G401 (cell line): ENCODE measurements around the gene MAMSTR. TPM values are rescaled to one million over a fixed set of nuclear protein-coding genes. Genes with fewer than 3 reads are reported as not detected.
A peak's percentile ranks its signal among the peaks of the same experiment; 100 is the strongest.
"Not testable (repeated sequence)": the region's sequence is repeated elsewhere in the genome, so short reads cannot be mapped to it uniquely, and the experiment has no call there.

Experiments used
- DNase-seq: peaks from one replicate; pipeline ENCODE4 v3.0.0-alpha.2; 2015; ENCODE audit warnings: low spot score
- in situ Hi-C: cut with HindIII; loops from 2 replicates; pipeline ENCODE4 v1.10.0; 2016; ENCODE audit warnings: low sequenced_read_pairs, mixed read lengths
- total RNA-seq: library from RNA; depleted of rRNA; stranded (reverse); fragments of >200 nt; shearing (Covaris generic); gene quantifications from 2 replicates; pipeline ENCODE4 v1.2.3, GENCODE V29; 2014; rRNA removed

Gene MAMSTR
- total RNA-seq = 0.37 and 1.5 TPM in 2 replicates

DNA sequence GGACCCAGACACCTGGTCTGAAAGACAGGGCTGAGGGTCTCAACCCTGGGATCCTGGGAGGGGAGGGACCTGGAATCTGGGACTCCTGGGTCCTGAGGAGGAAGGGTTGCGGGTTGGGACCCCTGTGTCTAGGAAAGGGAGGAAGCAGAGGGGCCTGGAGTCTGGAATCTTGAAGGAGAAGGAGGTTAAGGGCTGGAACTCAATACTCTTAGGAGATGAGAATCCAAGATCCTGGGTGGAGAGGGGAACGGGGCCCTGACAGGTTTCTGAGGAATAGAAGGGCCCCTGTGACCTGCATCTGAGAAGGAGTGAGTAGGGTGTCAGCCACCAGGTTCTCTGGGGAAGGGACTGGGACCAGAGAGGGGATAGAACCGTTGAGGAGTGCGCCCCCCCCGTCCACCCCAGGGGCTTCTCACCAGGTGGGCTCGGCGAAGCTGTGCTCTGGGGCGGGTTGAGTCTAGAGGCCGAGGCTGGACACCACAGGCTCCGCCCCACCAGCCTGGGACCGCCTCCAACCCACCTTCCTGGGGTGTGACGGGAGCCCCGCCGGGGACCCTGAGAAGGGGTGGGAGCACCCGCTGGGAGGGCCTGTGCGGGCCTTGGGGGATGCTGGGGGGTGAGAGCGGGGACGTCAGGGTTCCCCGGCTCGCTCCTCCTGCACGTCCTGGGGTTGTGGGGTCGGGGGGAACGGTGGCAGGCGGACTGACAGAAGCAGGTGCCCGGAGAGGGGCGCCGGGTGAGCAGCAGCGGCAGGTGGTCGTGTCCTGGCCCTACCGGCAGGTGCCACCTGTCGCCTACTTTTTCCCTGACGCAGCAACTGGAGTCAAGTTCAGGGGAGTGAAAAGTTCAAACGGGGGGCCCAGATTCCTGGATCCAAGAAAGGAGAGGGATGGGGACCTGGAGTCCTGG lies at the start of gene MAMSTR:
TSS of gene MAMSTR (minus strand) at position 463 of the 909 bp plus-strand sequence. CDS start 694 bp downstream, outside the sequence.
- no peak for DNase-seq
- in situ Hi-C loops = no loop called here

- in situ Hi-C loops = no loop called here
- DNase-seq = no peak
Observed at GRCh38 chr19:48768994-48769713, 49.6 kb upstream of the MAMSTR start.

DNA sequence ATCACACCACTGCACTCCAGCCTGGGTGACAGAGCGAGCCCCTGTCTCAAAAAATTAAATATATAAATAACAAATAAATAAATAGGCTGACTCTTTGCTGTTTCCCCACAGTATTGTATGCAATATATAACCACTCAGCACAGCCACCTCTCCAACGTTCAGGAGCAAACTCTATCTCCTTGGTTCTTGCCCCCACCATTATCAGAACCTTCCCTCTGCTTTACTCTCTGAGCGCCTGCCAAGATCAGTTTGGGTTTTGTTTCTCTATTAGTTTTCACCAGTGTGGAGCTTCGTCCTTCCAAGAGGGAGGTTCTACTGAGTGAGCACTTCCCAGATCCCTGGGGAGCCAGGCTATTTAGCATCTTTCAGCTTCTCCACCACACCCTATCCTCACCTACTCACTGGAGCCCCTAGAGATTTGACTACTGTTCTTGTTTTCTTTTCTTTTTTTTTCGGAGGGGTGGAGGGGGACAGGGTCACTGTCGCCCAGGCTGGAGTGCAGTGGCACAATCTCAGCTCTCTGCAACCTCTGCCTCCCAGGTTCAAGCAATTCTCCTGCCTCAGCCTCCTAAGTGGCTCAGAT lies 48.7 kb upstream of the MAMSTR start:
- DNase-seq, in situ Hi-C loops: not testable (repeated sequence)

GRCh38 chr19:48765816-48766215 lies 46.3 kb upstream of the MAMSTR start:
- in situ Hi-C loops, DNase-seq: not testable (repeated sequence)

GRCh38 chr19:48760504-48761205 lies 41.1 kb upstream of the MAMSTR start:
- no peak for DNase-seq
- in situ Hi-C loops = no loop called here

DNA sequence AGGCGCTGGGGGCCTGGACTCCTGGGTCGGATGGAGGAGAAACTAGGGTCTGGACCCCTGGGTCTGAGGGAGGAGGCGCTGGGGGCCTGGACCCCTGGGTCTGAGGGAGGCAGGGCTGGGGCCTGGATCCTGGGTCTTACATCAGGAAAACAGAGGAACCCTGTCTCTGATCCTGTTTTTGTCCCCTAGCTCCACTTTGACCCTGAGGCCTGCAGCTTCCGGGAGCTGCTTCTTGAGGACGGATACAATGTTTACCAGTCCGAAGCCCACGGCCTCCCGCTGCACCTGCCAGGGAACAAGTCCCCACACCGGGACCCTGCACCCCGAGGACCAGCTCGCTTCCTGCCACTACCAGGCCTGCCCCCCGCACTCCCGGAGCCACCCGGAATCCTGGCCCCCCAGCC lies 38.2 kb upstream of the MAMSTR start:
- in situ Hi-C loops = no loop called here

GRCh38 chr19:48757089-48757675 lies 37.7 kb upstream of the MAMSTR start:
- in situ Hi-C loops = no loop called here
- DNase-seq = no peak

More for the DNA sequence above, 38.2 kb upstream of the MAMSTR start:
- no peak for DNase-seq

- in situ Hi-C loops = no loop called here
- no peak for DNase-seq
Observed at GRCh38 chr19:48756686-48757085, 37.2 kb upstream of the MAMSTR start.

DNA sequence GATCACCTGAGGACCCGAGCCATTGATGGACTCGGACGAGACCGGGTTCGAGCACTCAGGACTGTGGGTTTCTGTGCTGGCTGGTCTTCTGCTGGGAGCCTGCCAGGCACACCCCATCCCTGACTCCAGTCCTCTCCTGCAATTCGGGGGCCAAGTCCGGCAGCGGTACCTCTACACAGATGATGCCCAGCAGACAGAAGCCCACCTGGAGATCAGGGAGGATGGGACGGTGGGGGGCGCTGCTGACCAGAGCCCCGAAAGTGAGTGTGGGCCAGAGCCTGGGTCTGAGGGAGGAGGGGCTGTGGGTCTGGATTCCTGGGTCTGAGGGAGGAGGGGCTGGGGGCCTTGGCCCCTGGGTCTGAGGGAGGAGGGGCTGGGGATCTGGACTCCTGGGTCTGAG lies 36.7 kb upstream of the MAMSTR start:
- in situ Hi-C loops = no loop called here
- no peak for DNase-seq

- in situ Hi-C loops = no loop called here
- no peak for DNase-seq
Observed at GRCh38 chr19:48755787-48756186, 36.3 kb upstream of the MAMSTR start.

DNA sequence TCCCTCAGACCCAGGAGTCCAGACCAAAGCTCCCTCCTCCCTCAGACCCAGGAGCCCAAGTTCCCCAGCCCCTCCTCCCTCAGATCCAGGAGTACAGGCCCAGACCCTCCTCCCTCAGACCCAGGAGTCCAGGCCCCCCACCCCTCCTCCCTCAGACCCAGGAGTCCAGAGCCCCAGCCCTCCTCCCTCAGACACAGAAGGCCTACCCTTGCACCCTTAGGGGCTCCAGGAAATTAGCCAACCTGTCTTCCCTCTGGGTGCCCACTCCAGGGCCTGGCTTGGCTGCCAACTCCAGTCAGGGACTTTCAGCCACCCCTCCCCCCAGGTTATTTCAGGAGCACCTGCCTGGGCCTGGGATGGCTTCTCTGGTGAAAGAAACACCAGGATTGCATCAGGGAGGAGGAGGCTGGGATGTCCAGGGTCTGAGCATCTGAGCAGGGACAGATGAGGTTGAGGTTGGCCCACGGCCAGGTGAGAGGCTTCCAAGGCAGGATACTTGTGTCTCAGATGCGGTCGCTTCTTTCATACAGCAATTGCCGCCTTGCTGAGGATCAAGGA lies 35.6 kb upstream of the MAMSTR start, which contains the start of gene FGF21:
TSS of gene FGF21 (plus strand) at position 441 of the 558 bp plus-strand sequence. CDS start 713 bp downstream, outside the sequence.
- no peak for DNase-seq
- in situ Hi-C loops = no loop called here

GRCh38 chr19:48752496-48753365 lies 33.2 kb upstream of the MAMSTR start, which contains the start of gene FUT1:
TSS of gene FUT1 (minus strand) at chr19:48752641. CDS start at chr19:48751281, 1,360 bp downstream.
- in situ Hi-C loops = no loop called here
- peak; percentile 84 for DNase-seq

GRCh38 chr19:48751845-48752495 lies 32.4 kb upstream of the MAMSTR start:
- in situ Hi-C loops = no loop called here
- peak; percentile 54 for DNase-seq

GRCh38 chr19:48750771-48751504 lies 31.4 kb upstream of the MAMSTR start:
- in situ Hi-C loops = no loop called here
- no peak for DNase-seq

GRCh38 chr19:48750351-48750750 lies 30.8 kb upstream of the MAMSTR start:
- in situ Hi-C loops = no loop called here
- DNase-seq = no peak

DNA sequence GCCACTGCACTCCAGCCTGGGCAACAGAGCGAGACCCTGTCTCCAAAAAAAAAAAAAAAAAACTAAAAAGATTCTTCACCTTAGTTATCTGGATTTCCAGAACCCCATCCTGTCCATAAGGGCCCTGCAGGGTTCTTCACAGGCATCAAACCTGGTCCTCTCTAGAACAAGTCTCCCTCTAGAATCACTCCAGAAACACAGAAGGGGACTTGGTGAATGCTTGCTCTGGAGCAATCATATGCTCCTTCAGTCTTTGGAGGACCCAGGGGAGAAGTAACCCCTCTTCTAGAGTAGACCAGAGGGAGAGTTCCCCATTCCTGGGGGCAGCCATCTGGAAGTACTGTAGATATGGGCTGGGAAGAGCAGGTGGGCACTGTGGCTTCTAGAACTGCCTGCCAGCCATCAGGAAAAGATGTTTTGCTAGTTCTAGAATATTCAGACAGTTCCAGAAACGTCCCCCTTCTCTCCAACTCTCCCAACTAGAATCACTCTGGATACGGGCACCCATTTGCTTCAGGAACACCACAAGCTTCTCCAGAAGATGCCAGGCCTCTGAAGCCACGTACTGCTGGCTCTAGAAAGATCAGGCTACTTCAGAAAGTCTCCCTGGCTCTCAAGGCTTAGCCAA lies 30.2 kb upstream of the MAMSTR start:
- no peak for DNase-seq
- in situ Hi-C loops = no loop called here
